Suppressor macrophage treated with lipopolysaccharide for 1 hour (primary cell): ENCODE measurements around the gene DCANP1.

ENCODE experiments used
- DNase-seq, 3 donors: peaks; one replicate each; pipeline ENCODE4 v3.0.0-alpha.2; 2020 to 2022

The DCANP1 gene

DNA sequence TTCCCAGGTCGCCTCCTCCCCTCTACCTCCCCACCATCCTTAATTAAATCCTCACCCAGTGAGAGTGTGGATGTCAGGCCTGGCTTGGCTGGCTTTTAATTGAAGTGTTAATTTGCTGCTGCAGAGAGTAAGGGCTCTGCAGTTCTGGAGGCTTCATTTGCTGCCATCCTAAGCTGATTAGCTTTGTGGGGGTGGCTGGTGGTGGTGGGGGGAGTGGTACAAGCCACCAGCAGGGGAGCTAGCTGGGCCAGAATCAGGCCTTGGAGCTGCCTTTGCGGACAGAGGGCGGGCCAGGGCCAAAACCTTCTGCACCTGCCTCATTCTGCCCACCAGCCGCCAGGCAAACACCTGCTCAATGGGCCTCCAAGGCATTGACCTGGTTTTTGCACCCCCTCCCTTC, 31.8 kb upstream of the DCANP1 start:
- DNase-seq, result no peak

DNA sequence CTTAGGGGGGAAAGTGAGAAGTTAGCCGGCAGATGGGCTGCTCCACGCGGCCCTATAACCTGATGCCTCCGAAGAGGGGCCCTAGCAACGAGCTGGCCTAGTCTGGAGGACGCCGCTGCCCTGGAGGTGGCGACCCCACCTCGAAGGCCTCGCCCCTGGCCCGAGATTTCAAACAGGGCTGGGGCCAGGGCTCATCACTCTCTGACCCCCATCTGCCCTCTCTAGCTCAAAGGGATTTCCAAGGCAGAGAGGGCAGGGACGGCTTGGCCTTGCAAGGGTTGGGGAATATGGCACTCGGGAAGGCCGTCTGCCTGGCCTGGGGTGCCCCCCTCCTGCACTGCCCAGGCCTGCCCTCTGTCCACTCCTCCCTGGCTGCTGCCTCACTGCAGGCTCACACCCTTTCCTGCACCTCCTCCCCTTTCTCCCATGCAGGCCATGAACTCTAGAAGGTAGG, 30.5 kb upstream of the DCANP1 start:
- DNase-seq, result no peak

- no peak for DNase-seq
Observed at GRCh38 chr5:135476615-135477581, 29.8 kb upstream of the DCANP1 start.

DNA sequence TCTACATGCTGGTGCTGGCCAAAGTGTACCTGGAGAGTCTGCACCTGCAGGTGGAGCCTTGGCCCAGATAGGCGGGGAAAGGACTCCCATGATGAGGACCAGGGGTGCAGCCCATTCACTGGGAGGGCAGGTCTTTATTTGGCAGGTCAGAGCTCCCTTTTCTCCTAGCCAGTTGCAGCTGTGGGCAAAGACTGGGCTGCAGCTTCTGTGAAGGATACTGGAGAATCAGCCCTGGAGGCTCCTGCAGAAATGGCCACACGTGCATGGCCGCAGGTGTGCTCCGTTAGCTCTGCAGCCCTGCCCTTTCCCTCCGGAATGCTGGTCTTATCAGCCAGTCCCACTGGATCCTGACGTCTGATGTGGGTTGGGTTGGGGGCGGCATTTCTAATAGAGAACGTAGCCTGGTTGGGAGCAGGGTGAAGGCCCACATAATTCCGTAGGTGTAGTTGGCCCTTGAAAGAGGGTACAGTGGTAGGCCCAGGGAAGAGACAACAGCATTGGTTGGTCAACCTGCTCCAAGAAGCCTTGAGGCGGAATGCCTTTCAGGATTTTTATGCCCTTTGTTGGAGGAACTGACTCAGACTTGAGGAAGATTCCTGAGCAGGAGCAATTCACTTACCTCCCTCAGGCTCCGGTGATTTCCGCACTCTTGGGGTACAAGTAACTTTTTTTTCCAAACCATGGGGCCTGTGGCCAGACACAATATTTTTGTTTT, 27.0 kb upstream of the DCANP1 start:
- DNase-seq, result no peak

DNA sequence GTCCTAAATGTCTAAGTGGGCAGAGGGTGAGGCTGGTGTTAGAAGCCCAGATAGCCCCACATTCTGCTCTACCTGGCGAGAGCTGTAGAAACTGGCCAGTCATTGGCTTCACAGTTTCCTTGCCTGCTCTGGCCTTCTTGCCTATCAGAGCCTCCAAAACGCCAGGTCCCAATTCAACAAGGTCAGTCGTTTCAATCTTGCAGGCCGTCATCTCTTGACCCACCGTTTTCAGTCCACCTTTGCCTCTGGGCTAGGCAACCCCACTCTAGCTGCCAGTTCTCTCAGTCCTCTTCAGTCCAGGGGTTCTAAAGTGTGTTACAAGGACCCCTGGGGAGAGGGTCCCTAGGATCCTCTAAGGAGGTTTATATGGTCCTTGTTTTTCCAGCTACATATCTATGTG, 25.0 kb upstream of the DCANP1 start:
- no peak for DNase-seq

DNA sequence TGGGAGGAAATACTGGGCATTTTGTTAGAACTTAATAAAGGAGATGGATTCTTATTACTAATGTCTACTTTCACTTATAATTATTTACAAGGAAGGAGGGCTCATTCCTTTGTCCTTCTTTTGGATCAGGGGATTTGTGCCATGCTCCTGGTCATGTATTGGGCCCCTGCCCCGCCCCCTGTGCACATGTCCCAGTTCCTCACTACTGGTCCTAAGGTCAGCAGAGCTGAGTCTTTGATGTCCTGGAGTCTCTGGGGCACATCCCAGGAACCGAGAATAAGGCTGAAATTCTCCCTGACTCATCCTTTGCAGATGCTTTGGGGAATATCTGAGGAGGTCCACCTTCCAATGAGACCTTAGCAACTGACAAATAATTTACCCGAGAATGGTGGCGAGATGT, 24.6 kb upstream of the DCANP1 start:
- no peak for DNase-seq

- DNase-seq, result no peak
Observed at GRCh38 chr5:135469911-135470310, 22.8 kb upstream of the DCANP1 start.

- no peak for DNase-seq
Observed at GRCh38 chr5:135468541-135468940, 21.4 kb upstream of the DCANP1 start.

GRCh38 chr5:135467871-135468485, 20.8 kb upstream of the DCANP1 start:
- DNase-seq, result no peak

DNA sequence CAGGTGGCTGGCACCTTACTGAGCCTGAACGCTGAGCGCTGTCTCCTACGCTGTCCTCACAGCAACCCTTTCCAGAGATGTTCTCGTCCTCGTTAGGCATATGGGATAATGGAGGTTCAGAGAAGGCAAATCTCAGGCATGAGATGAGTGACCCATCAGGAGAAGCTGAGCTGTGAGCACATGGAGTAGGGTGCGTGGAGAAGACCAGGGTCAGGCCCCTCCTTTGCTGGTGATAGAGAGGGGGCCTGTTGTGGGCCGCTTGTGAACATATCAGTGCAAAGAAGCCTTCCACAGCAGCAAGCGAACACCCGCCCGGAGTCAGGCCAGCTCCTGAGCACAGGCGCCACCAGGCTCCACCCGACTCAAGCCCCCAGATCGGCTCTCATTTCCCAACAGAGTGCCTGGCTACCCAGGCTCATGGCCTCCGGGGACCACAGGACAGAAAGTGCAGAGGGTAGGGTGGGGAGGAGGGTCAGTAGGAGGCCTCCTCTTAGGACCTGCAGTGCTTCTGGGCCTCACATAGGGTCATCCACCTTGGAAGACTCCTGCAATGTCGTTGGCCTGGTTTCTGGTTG, 20.0 kb upstream of the DCANP1 start:
- DNase-seq, result no peak

DNA sequence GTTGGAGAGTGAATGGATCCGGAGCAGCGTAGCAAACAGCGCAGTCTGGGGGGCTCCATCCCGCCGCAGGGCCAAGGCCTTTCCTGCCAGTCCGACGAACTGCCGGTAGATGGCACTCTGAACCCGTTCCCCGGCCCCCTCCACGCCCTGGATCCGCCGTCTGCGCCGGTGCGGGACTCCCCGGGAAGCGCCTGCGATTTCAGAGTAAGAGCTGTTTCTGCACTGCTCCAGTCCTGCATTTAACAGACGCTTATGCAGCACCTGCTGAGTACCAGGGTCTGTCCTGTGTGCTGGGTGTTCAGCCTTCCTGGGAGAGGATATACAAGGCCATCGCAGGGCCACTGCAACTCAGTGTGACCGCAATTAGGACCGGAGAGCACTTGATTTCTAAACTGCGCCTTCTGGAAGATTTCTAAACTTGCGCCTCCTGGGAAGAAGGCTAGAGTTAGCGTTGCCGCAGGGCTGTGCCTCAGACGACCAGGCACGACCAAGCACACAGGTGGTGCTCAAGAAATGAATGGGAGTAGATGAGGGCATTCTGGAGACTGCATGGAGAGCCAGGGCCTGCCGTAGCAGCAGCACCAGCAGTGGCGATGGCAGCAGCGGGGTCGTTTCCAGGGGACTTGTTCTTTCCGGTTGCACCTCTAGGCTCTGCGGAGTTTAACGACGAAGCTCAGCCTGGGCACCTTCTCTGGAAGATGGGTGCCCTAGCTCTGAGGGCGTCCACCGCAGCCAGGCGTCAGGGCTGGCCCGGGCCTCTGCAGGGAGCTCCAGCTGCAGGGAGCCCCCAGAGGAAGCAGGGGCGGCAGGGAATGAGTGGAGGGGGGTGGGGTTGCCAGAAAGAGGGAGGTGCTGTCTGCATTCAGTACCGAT, 19.3 kb upstream of the DCANP1 start:
- peak; percentile 85 to 92 (median 91) for DNase-seq

DNA sequence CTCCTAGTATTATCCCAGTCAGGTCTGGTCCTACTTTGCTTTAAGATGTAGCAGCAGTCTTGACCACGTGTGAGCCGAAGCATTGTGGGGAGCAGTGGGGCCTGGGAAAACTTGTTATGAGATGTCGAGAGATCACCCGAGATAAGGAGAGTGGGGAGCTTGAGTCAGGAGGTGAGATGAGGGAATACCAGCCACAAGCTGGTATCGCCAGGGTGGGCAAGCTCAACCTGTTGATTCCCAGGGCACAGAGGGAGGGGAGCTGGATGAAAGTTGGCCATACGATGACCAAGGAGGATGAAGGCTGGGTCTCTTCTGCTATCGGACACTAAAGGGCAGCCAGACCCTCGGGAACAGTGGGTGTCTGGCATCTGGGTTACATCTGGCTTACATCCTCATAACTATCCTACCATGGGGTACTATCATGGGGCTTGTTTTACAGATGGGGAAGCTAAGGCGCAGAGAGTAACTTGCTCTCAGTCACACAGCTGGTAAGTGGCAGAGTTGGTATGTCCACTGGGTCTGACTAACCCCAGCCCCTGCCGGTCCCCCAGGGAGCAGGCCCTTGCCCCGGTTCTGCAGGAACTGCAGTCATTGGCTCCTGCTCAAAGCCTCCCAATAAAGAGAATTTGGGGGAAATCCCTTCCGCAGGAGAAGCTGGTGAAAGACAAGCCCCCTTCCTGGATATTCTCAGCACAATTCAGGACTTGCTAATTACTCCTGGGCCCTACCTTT, 18.4 kb upstream of the DCANP1 start:
- no peak for DNase-seq

- DNase-seq, result peak; percentile 81 to 85 (median 83)
Observed at GRCh38 chr5:135462304-135462703, 15.2 kb upstream of the DCANP1 start.

DNA sequence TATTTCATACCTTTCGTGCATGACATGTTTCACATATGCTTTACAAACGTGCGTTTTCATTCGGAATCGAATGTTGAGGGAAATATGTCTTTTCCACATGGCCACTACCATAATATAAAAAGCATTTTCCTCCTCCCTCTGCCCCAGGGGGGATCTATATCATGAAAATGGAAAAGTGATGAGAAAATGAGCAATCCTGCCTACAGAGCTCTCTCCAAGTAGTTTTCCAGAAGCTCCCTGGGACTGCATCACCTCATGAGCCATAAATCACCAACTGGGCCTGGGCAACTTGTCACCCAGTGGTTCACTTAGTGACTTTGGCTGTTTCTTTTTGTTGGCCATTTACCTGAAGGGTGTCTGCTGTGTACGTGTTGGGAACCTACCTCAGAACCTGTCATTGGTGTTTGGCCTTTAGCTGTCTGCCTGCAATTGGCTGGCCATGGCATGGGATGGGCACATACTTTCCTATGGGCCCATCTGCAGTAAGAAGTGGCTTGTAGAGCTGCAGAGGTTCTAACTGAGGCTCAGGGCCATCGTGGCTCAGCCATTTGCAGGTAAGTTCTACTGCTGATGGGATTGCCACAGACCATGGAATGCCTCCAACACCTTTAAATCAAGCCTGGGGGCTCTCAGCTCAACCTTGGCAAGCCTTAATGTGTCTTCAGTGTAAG, 14.5 kb upstream of the DCANP1 start:
- DNase-seq, result no peak

DNA sequence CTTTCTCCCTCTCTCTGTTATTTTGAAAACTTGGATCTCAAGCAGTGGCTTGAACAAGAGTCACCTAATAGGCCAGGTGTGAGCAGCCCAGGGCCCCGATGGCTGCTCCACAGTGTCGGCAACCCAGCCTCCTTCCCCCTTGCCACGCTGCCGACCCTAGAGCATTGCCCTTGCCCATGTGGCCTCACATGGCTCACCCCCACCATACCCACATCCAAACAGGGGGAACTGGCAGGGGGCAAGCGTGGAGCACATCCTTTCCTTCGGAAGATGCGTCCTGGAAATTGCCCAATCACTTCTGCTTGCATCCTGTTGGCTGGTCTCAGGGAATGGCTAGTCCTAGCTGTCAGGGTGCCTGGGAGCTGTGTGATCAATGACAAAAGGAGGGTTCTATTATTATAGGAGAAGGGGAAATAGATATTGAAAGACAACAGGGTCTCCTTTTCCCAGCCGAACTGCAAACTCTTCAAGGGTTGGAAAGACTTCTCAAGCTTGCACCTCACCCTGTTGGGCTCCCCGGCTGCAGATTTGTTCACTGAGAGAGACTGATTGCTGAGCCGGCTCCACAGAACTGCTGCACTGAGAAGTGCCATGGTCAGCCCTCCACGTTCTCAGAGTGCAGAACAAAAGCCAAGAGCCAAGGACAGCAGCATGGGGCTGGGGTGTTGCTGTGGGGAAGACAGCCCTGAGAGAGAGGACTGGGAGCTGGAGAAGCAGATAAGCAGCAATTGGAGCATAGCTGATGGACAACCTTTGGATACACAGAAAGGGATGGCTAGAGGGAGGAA, 13.3 kb upstream of the DCANP1 start:
- DNase-seq, result no peak

DNA sequence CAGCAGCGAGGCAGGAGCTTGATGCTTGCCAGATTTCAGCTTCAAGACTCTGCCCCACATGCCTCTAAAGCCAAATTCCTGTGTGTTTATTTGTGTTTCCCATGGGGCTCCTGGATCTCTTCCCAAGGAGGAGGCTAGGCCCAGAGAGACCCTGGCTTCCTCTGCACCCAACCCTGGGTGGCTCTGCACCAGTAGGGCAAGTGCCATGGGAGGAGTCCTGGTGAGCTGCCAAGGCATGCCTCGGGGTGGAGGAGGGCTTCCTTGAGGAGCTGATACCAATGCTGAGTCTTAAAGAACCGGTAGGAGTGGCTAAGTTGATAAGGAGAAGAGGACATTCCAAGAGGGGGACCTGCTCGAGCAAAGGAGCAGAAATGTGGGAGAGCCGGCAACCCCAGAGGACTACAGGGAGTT, 11.8 kb upstream of the DCANP1 start:
- DNase-seq, result no peak

DNA sequence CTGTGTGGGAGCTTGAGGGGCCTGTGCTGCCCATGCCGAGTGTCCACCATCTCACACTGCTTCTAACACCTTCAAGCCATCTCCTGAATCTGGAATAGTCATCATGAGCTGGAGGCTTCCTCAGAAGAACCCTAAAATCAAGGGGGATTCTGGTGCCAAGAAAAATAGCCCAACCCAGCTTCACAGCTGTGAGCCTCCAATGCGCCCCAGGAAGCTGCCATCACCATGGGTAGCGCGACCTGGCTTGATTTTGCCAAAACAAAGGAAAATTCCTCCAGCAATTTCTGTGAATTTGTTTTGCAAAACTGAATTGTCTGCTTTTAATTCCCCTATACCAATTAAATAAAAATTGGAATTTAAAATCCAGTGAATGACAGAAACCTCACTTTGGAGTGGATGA, 11.2 kb upstream of the DCANP1 start:
- DNase-seq, result no peak

DNA sequence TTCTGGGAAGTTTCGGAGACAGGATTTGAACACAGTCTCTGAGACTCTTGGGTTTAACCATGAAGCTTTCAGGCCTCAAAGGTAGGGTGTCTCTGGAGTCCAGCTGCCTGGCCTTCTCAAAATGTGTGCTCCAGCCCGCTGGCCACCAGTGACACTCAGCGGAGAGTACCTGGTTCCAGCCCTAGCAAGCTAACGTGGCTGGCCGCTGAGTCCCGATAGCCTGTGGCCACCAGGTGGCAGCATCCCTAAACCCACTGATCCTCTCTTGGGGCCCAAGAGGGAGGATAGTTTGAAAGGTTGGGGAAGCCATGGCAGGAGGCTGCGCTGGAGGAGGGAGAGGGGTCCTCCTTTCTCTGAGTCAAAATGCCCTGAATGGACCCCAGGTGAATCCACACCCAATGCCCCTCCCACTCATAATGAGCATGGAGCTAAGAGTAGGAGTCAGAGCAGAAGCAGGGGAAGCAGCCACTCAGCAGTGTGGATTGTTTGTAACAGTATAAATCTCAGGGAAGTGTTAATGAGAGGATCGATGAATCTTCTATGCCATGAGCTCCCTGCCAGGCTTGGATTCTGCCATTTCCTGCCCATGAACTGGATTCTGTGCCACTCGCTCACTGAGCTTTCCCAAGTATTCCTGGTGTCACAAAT, 10.4 kb upstream of the DCANP1 start:
- DNase-seq, result peak; percentile 76 to 88 (median 79)
